ENCODE results near the gene FIBIN. TPM values are rescaled to one million over a fixed set of nuclear protein-coding genes. Genes with fewer than 3 reads are reported as not detected.

FIBIN gene
- total RNA-seq, 4 donors from 2014 or later, result 1.7 to 67.5 (median 6.1) TPM

GRCh38 chr11:27013781-27014361 is 20.0 kb downstream of the FIBIN start:
- Histone ChIP-seq H3K27me3 (no peaks in the 10 kb centered on the region), H3K4me1 (peaks cover 0 to 46% (median 28%) of the 10 kb centered on the region in 3 donors), H3K27ac (peak overlapping the region in 3 of 4 donors; percentile 21 to 53 (median 38)), H3K4me3 (no peak overlapping the region), H3K9me3 (no peaks in the 10 kb centered on the region), H3K36me3 (no peaks in the 10 kb centered on the region)
- WGBS, 2 donors, result 17 to 24% methylated on average over 4 of the region's 4 CpGs
- no peak for DNase-seq
- intact Hi-C loops (cut with DNase I), result no loop called here
- no peak for TF ChIP-seq CTCF (IDR thresholded peaks at IDR 0.05)
- no peak for TF ChIP-seq POLR2A (IDR thresholded peaks at IDR 0.05)

- intact Hi-C loops (cut with DNase I), result no loop called here
- Histone ChIP-seq H3K27ac (no peak overlapping the region), H3K27me3 (no peaks in the 10 kb centered on the region), H3K4me3 (no peak overlapping the region), H3K4me1 (peaks cover 0 to 12% (median 3%) of the 10 kb centered on the region in 3 donors), H3K36me3 (no peaks in the 10 kb centered on the region), H3K9me3 (no peaks in the 10 kb centered on the region)
- DNase-seq, result no peak
- TF ChIP-seq CTCF (IDR thresholded peaks at IDR 0.05) (no peak), POLR2A (IDR thresholded peaks at IDR 0.05) (no peak)
These were observed 25.1 kb downstream of the FIBIN start for GRCh38 chr11:27018902-27019529.

GRCh38 chr11:27020751-27021150 is 26.8 kb downstream of the FIBIN start:
- 61 to 63% methylated on average over 2 of the region's 2 CpGs for WGBS, 2 donors
- Histone ChIP-seq H3K27me3 (no peaks in the 10 kb centered on the region), H3K4me3 (no peak overlapping the region), H3K4me1 (no peaks in the 10 kb centered on the region), H3K9me3 (no peaks in the 10 kb centered on the region), H3K36me3 (no peaks in the 10 kb centered on the region), H3K27ac (no peak overlapping the region)
- TF ChIP-seq POLR2A (IDR thresholded peaks at IDR 0.05) (no peak), CTCF (IDR thresholded peaks at IDR 0.05) (no peak)
- no peak for DNase-seq
- intact Hi-C loops (cut with DNase I), result no loop called here

GRCh38 chr11:27022659-27023251 is 28.8 kb downstream of the FIBIN start:
- Histone ChIP-seq H3K36me3 (no peaks in the 10 kb centered on the region), H3K27me3 (no peaks in the 10 kb centered on the region), H3K4me1 (no peaks in the 10 kb centered on the region), H3K4me3 (no peak overlapping the region), H3K9me3 (no peaks in the 10 kb centered on the region), H3K27ac (no peak overlapping the region)
- TF ChIP-seq CTCF (IDR thresholded peaks at IDR 0.05) (no peak), POLR2A (IDR thresholded peaks at IDR 0.05) (no peak)
- intact Hi-C loops (cut with DNase I), result no loop called here
- WGBS, 2 donors, result 50 to 70% methylated on average over 1 of the region's 1 CpG
- no peak for DNase-seq

GRCh38 chr11:27024865-27025264 is 31.0 kb downstream of the FIBIN start:
- Histone ChIP-seq H3K4me1 (no peaks in the 10 kb centered on the region), H3K9me3 (no peaks in the 10 kb centered on the region), H3K4me3 (no peak overlapping the region), H3K27ac (no peak overlapping the region), H3K27me3 (no peaks in the 10 kb centered on the region), H3K36me3 (no peaks in the 10 kb centered on the region)
- intact Hi-C loops (cut with DNase I), result no loop called here
- no peak for DNase-seq
- TF ChIP-seq POLR2A (IDR thresholded peaks at IDR 0.05) (no peak), CTCF (IDR thresholded peaks at IDR 0.05) (no peak)
- WGBS, 2 donors, result 75 to 87% methylated on average over 3 of the region's 3 CpGs

All from esophagus squamous epithelium (tissue), 5 donors.